Chondrocyte (in vitro differentiated cells): ENCODE measurements around the gene CIDEA. TPM values are rescaled to one million over a fixed set of nuclear protein-coding genes. Genes with fewer than 3 reads are reported as not detected.

Source experiments
- DNase-seq: peaks from one replicate; pipeline ENCODE4 v3.0.0; 2021; ENCODE audit warnings: mixed read lengths, low spot score
- H3K27ac Mint-ChIP-seq: one replicate; pipeline ENCODE4 v1.8.0; 2021; ENCODE audit warnings: mild to moderate bottlenecking, moderate library complexity, mixed read lengths; ENCODE audit not compliant: unreplicated experiment
- H3K27me3 Mint-ChIP-seq: 2 replicates; pipeline ENCODE4 v1.8.0; 2021; ENCODE audit warnings: low read depth, mixed read lengths
- H3K36me3 Mint-ChIP-seq: 2 replicates; pipeline ENCODE4 v1.8.0; 2021; ENCODE audit warnings: low read depth, mixed read lengths
- H3K4me1 Mint-ChIP-seq: 2 replicates; pipeline ENCODE4 v1.8.0; 2021; ENCODE audit warnings: low read depth, mild to moderate bottlenecking, mixed read lengths
- H3K4me3 Mint-ChIP-seq: one replicate; pipeline ENCODE4 v1.8.0; 2021; ENCODE audit warnings: mild to moderate bottlenecking, moderate library complexity, mixed read lengths; ENCODE audit not compliant: unreplicated experiment
- H3K9me3 Mint-ChIP-seq: 2 replicates; pipeline ENCODE4 v1.8.0; 2021; ENCODE audit warnings: low read depth, mixed read lengths
- total RNA-seq: library from RNA; stranded (reverse); gene quantifications from 3 replicates; pipeline ENCODE4 v1.2.1, GENCODE V29; 2021
- TF ChIP-seq, protein P1 (sequence below): fragments of 200-600 bp; sonication (generic); IDR thresholded peaks from 2 replicates; pipeline ENCODE4 v1.5.0; 2021; ENCODE audit warnings: antibody characterized with exemption, mild to moderate bottlenecking, moderate library complexity

Gene CIDEA
- total RNA-seq, 1 donor from 2014 or later, result not detected

DNA sequence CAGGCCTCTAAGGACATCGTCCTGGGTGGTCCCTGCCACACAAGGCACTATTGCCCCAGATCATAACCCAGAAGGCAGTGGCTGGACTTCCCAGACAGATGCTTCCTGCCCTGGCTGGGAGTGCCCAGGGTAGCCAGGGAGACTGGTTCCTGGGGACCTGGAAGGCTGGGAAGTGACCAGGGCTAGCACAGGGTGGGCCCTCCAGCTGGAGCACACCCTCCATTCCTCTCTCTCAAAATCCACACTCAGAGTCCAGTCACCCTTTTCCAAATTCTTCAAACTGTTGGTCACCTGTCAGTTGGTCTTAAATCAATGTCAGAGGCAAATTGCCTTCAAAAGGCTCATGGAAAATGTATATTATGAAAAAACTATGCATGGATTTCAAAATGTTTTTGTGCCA is 42.3 kb downstream of the CIDEA start:
- H3K4me1 Mint-ChIP-seq, result peaks cover 11% of the 10 kb centered on the region
- peak overlapping the region; percentile 27 for H3K27ac Mint-ChIP-seq
- TF ChIP-seq, protein P1, sequence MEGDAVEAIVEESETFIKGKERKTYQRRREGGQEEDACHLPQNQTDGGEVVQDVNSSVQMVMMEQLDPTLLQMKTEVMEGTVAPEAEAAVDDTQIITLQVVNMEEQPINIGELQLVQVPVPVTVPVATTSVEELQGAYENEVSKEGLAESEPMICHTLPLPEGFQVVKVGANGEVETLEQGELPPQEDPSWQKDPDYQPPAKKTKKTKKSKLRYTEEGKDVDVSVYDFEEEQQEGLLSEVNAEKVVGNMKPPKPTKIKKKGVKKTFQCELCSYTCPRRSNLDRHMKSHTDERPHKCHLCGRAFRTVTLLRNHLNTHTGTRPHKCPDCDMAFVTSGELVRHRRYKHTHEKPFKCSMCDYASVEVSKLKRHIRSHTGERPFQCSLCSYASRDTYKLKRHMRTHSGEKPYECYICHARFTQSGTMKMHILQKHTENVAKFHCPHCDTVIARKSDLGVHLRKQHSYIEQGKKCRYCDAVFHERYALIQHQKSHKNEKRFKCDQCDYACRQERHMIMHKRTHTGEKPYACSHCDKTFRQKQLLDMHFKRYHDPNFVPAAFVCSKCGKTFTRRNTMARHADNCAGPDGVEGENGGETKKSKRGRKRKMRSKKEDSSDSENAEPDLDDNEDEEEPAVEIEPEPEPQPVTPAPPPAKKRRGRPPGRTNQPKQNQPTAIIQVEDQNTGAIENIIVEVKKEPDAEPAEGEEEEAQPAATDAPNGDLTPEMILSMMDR, result no peak
- H3K27me3 Mint-ChIP-seq, result no peaks in the 10 kb centered on the region
- DNase-seq, result peak; percentile 40
- H3K4me3 Mint-ChIP-seq, result no peak overlapping the region
- no peaks in the 10 kb centered on the region for H3K9me3 Mint-ChIP-seq
- no peaks in the 10 kb centered on the region for H3K36me3 Mint-ChIP-seq

DNA sequence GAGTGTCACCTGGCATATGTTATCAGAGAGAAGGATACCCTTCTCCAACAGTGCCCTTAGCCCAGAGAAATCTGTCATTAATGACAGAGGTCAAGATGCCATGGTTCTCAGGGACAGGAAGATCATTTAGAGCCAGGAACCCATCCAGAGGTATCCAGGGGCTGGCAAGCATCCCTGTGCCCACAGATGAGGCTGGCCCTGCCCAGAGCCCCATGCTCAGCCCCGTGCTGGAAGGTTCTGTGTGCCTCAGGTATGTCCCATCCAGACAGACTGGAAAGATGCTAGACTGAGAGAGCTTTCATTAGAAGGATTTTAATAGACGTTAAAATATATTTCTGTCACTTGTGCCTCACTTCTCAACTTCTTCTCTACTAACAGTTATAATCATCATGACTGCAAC is 45.7 kb downstream of the CIDEA start:
- TF ChIP-seq, protein P1, result no peak
- Mint-ChIP-seq H3K4me3 (no peak overlapping the region), H3K9me3 (no peaks in the 10 kb centered on the region), H3K4me1 (peaks cover 15% of the 10 kb centered on the region), H3K27me3 (no peaks in the 10 kb centered on the region), H3K36me3 (no peaks in the 10 kb centered on the region), H3K27ac (no peak overlapping the region)
- DNase-seq, result peak; percentile 39

DNA sequence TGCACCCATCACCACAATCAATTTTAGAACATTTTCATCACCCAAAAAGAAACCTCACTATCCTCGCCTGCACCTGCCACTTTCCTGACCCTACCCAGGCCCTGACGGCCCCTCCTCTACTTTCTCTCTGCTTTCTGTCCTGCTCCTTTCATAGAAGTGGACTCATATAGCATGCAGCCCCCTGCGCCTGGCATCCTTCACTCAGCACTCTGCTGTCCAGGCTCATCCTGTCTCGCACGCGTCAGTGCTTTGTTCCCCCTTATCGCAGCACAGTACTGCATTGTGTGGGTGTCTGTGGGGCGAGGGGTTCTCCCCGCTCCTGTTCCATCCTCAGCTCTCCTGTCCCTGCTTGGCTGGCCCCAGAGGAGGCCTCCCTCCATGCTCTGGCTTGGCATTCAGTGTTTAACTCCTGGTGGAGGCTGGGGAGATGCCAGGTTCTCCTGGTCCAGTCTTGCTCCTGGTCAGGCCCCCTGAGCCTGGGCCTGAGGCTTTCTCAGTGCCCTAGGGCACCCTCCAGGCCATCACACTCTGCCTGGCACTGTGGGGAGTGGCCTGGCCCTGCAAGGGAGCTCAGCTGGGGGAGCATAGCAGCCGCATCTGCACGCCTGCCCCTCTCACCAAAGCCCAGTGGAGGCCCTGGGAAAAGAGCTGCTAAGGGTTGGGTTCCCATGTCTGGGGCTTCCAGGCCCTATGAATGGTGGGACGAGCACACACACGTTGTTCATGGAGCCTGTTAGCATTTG is 47.3 kb downstream of the CIDEA start:
- Mint-ChIP-seq H3K4me3 (no peak overlapping the region), H3K27ac (no peak overlapping the region), H3K27me3 (no peaks in the 10 kb centered on the region), H3K9me3 (no peaks in the 10 kb centered on the region), H3K36me3 (no peaks in the 10 kb centered on the region), H3K4me1 (peaks cover 16% of the 10 kb centered on the region)
- TF ChIP-seq, protein P1, result no peak
- peak; percentile 59 for DNase-seq

GRCh38 chr18:12302391-12303147 is 48.4 kb downstream of the CIDEA start:
- no peak for DNase-seq
- peaks cover 18% of the 10 kb centered on the region for H3K4me1 Mint-ChIP-seq
- no peaks in the 10 kb centered on the region for H3K36me3 Mint-ChIP-seq
- no peak overlapping the region for H3K27ac Mint-ChIP-seq
- H3K27me3 Mint-ChIP-seq, result no peaks in the 10 kb centered on the region
- H3K9me3 Mint-ChIP-seq, result no peaks in the 10 kb centered on the region
- TF ChIP-seq, protein P1, result no peak
- H3K4me3 Mint-ChIP-seq, result no peak overlapping the region

DNA sequence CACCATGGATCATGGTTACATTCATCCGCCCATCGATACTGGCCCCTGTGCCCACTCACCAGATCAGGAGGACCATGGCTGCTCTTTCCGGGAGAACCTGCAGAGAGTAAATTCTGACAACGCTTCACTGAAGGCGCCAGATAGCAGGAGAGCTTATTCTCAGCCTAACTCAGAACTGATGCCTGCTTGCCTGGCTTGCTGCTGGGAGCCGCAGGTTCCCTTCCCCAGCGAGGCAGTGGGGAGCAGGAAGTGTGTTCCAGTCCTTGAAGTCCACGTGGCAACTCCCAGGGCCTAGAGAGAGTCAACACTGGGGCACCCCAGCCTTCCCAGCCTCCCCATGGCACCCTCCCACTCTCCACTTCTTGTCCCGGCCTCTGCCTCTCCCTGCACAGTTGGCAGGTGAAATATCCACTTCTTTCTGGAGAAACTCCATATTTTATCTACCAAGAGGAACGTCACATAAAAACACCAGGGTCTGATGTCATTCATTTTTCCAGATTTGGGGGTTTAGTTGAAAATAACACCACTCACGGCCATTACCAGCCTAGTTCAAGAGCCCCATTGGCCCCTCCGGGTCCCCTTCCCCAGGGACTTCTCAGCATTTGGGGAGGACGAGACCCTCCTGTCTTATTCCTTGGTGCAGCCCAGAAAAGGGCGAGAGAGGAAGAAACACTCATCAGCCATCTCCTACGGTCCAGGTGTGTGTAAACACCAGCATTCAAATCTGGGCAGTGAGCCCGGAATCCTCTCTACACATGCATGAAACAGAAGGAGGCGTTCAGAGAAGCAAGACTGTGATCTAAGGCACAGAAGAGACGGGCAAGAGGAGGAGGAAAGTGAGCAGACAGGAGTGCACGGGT is 50.4 kb downstream of the CIDEA start:
- Mint-ChIP-seq H3K4me3 (no peak overlapping the region), H3K27me3 (no peaks in the 10 kb centered on the region), H3K9me3 (no peaks in the 10 kb centered on the region), H3K27ac (no peak overlapping the region), H3K4me1 (peaks cover 21% of the 10 kb centered on the region), H3K36me3 (peaks cover 3% of the 10 kb centered on the region)
- DNase-seq, result no peak
- TF ChIP-seq, protein P1, result no peak
